HT1080 (cell line): Measurements from ENCODE around the gene CAMTA2. TPM values are rescaled to one million over a fixed set of nuclear protein-coding genes. Genes with fewer than 3 reads are reported as not detected.
"Not testable (repeated sequence)": the region's sequence is repeated elsewhere in the genome, so short reads cannot be mapped to it uniquely, and the experiment has no call there.

Experiments
- DNase-seq: peaks from one replicate; pipeline ENCODE4 v3.0.0-alpha.2; 2015; ENCODE audit warnings: low read depth
- small RNA-seq: library from RNA; depleted of rRNA; stranded (forward); fragments of <200 nt; gene quantifications from one replicate; pipeline ENCODE3, GENCODE V24; 2014
- total RNA-seq: library from RNA; depleted of rRNA; stranded (reverse); fragments of >200 nt; shearing (Covaris generic); gene quantifications from 2 replicates; pipeline ENCODE4 v1.2.3, GENCODE V29; 2014; rRNA removed

CAMTA2 gene
- total RNA-seq, 1 experiment from 2014 or later, result 14.3 TPM

- DNase-seq, result no peak
These were observed 53.8 kb downstream of the CAMTA2 start for GRCh38 chr17:4933646-4934045.

- DNase-seq, result no peak
These were observed 54.7 kb downstream of the CAMTA2 start for GRCh38 chr17:4932756-4933155.

- no peak for DNase-seq
These were observed 55.5 kb downstream of the CAMTA2 start, which contains the start of gene GP1BA for GRCh38 chr17:4931963-4932362. Gene GP1BA, plus strand, starts transcription at chr17:4932277. Its CDS starts 328 bp downstream, at chr17:4932605.

- DNase-seq, result no peak
These were observed 58.6 kb downstream of the CAMTA2 start for GRCh38 chr17:4928881-4929280.

- not testable (repeated sequence) for DNase-seq
These were observed 60.7 kb downstream of the CAMTA2 start for GRCh38 chr17:4926577-4927335.

GRCh38 chr17:4921320-4921719, 66.2 kb downstream of the CAMTA2 start:
- no peak for DNase-seq

- no peak for DNase-seq
These were observed 67.0 kb downstream of the CAMTA2 start for GRCh38 chr17:4920351-4921048.

GRCh38 chr17:4919511-4920047, 67.9 kb downstream of the CAMTA2 start:
- no peak for DNase-seq

Small RNA genes lying within 50 kb of the gene (small RNA-seq; reads per million reads assigned to genes)
- not detected for gene MIR6864
- not detected for gene MIR6865

Other genes with a start within 250 kb of the CAMTA2 start
- not detected in 2 replicates for gene ZMYND15, start 247.8 kb downstream of the CAMTA2 start, total RNA-seq
- gene CXCL16, start 247.7 kb downstream of the CAMTA2 start, total RNA-seq, result 0.40 and 1.0 TPM in 2 replicates
- not detected in 2 replicates for gene TM4SF5, start 215.8 kb downstream of the CAMTA2 start, total RNA-seq
- not detected in 2 replicates for gene VMO1, start 201.3 kb downstream of the CAMTA2 start, total RNA-seq
- gene GLTPD2, start 198.7 kb downstream of the CAMTA2 start, total RNA-seq, result not detected in 2 replicates
- gene PSMB6, start 191.5 kb downstream of the CAMTA2 start, total RNA-seq, result 235 and 261 TPM in 2 replicates
- 12.8 and 13.1 TPM in 2 replicates for gene PLD2, start 180.5 kb downstream of the CAMTA2 start, total RNA-seq
- 27.1 and 28.7 TPM in 2 replicates for gene MINK1, start 154.3 kb downstream of the CAMTA2 start, total RNA-seq
- 0.07 and 0.48 TPM in 2 replicates for gene C17orf107, start 88.1 kb downstream of the CAMTA2 start, total RNA-seq
- not detected in 2 replicates for gene CHRNE, start 84.6 kb downstream of the CAMTA2 start, total RNA-seq
- gene GP1BA, start 55.4 kb downstream of the CAMTA2 start, total RNA-seq, result not detected in 2 replicates
- 103 and 112 TPM in 2 replicates for gene SLC25A11, start 47.6 kb downstream of the CAMTA2 start, total RNA-seq
- gene RNF167, start 47.4 kb downstream of the CAMTA2 start, total RNA-seq, result 70.0 and 95.7 TPM in 2 replicates
- 1,934 and 2,529 TPM in 2 replicates for gene PFN1, start 39.1 kb downstream of the CAMTA2 start, total RNA-seq
- gene ENO3, start 36.6 kb downstream of the CAMTA2 start, total RNA-seq, result 2.5 and 3.0 TPM in 2 replicates
- 75.6 and 81.8 TPM in 2 replicates for gene SPAG7, start 19.9 kb downstream of the CAMTA2 start, total RNA-seq
- 0.08 TPM in 1 of 2 replicates, not detected in the other for gene INCA1, start 9.8 kb upstream of the CAMTA2 start, total RNA-seq
- gene KIF1C, start 10.3 kb upstream of the CAMTA2 start, total RNA-seq, result 64.3 and 67.6 TPM in 2 replicates
- not detected in 2 replicates for gene SLC52A1, start 47.8 kb upstream of the CAMTA2 start, total RNA-seq
- not detected in 2 replicates for gene ZFP3, start 90.8 kb upstream of the CAMTA2 start, total RNA-seq
- gene ZNF232, start 124.2 kb upstream of the CAMTA2 start, total RNA-seq, result 9.1 and 9.5 TPM in 2 replicates
- under 0.01 TPM in 1 of 2 replicates, not detected in the other for gene USP6, start 128.4 kb upstream of the CAMTA2 start, total RNA-seq
- gene ZNF594, start 204.2 kb upstream of the CAMTA2 start, total RNA-seq, result 6.4 and 8.1 TPM in 2 replicates
- not detected in 2 replicates for gene SCIMP, start 247.2 kb upstream of the CAMTA2 start, total RNA-seq